HL-60/S4 treated with phorbol 12-myristate 13-acetate at 8.2 ng/mL for 4 days and 3 days (cell line): ENCODE data around the gene CTDSP2.

Experiments
- in situ Hi-C: fragments of 300-500 bp; cut with MboI; formaldehyde crosslinking; loops from 2 replicates; pipeline ENCODE4 v1.15.0; 2022; ENCODE audit warnings: low sequenced_read_pairs

CTDSP2 gene

GRCh38 chr12:57793920-57794319 lies 52.6 kb downstream of the CTDSP2 start:
- in situ Hi-C loops, result loop anchor here (25.0 kb wide), 1 partner anchor 107 kb away; the partner anchor contains the start of gene OS9

GRCh38 chr12:57783861-57784260 lies 62.7 kb downstream of the CTDSP2 start:
- in situ Hi-C loops, result loop anchor here (25.0 kb wide), 1 partner anchor 97 kb away; the partner anchor contains the start of gene OS9

- in situ Hi-C loops, result loop anchor here (25.0 kb wide), 1 partner anchor 96 kb away; the partner anchor contains the start of gene OS9
Measured at GRCh38 chr12:57783466-57783801, 63.1 kb downstream of the CTDSP2 start.

- in situ Hi-C loops, result loop anchor here (25.0 kb wide), 1 partner anchor 96 kb away; the partner anchor contains the start of gene OS9
Measured at GRCh38 chr12:57782608-57783465, 63.7 kb downstream of the CTDSP2 start, which contains the start of gene TSFM. Gene TSFM (plus strand): TSS chr12:57782787. CDS start chr12:57782802, 15 bp downstream.

- in situ Hi-C loops, result loop anchor here (25.0 kb wide), 1 partner anchor 95 kb away; the partner anchor contains the start of gene OS9
Measured at GRCh38 chr12:57782243-57782607, 64.3 kb downstream of the CTDSP2 start.

GRCh38 chr12:57781801-57782200 lies 64.7 kb downstream of the CTDSP2 start:
- in situ Hi-C loops, result loop anchor here (25.0 kb wide), 1 partner anchor 94 kb away; the partner anchor contains the start of gene OS9

- in situ Hi-C loops, result loop anchor here (25.0 kb wide), 1 partner anchor 94 kb away; the partner anchor contains the start of gene OS9
Measured at GRCh38 chr12:57781244-57781643, 65.3 kb downstream of the CTDSP2 start.

- in situ Hi-C loops, result loop anchor here (25.0 kb wide), 1 partner anchor 93 kb away; the partner anchor contains the start of gene OS9
Measured at GRCh38 chr12:57780284-57780897, 66.1 kb downstream of the CTDSP2 start.

- in situ Hi-C loops, result loop anchor here (25.0 kb wide), 1 partner anchor 92 kb away; the partner anchor contains the start of gene OS9
Measured at GRCh38 chr12:57779736-57780135, 66.8 kb downstream of the CTDSP2 start.

GRCh38 chr12:57777911-57778310 lies 68.6 kb downstream of the CTDSP2 start:
- in situ Hi-C loops, result loop anchor here (25.0 kb wide), 1 partner anchor 91 kb away; the partner anchor contains the start of gene OS9

GRCh38 chr12:57777367-57777766 lies 69.2 kb downstream of the CTDSP2 start:
- in situ Hi-C loops, result loop anchor here (25.0 kb wide), 1 partner anchor 90 kb away; the partner anchor contains the start of gene OS9

GRCh38 chr12:57776247-57776587 lies 70.3 kb downstream of the CTDSP2 start:
- in situ Hi-C loops, result loop anchor here (25.0 kb wide), 1 partner anchor 89 kb away; the partner anchor contains the start of gene OS9

- in situ Hi-C loops, result loop anchor here (25.0 kb wide), 1 partner anchor 88 kb away; the partner anchor contains the start of gene OS9
Measured at GRCh38 chr12:57775563-57776246, 70.8 kb downstream of the CTDSP2 start.

- in situ Hi-C loops, result loop anchor here (25.0 kb wide), 1 partner anchor 88 kb away; the partner anchor contains the start of gene OS9
Measured at GRCh38 chr12:57775044-57775443, 71.5 kb downstream of the CTDSP2 start.

- in situ Hi-C loops, result loop anchor here (25.0 kb wide), 1 partner anchor 87 kb away; the partner anchor contains the start of gene OS9
Measured at GRCh38 chr12:57774634-57775033, 71.9 kb downstream of the CTDSP2 start.

- in situ Hi-C loops, result no loop called here
Measured at GRCh38 chr12:57772429-57773322, 73.9 kb downstream of the CTDSP2 start, which contains the start of gene EEF1AKMT3. Gene EEF1AKMT3 (plus strand): TSS chr12:57772614. CDS start chr12:57772725, 111 bp downstream.

- in situ Hi-C loops, result no loop called here
Measured at GRCh38 chr12:57771873-57772428, 74.6 kb downstream of the CTDSP2 start, which contains the start of gene METTL1. Gene METTL1 (minus strand): TSS chr12:57772105. CDS start chr12:57772083, 22 bp downstream.

GRCh38 chr12:57771236-57771872 lies 75.2 kb downstream of the CTDSP2 start:
- in situ Hi-C loops, result no loop called here
